GM23248 (cell line): Measurements from ENCODE around the gene ERCC6L2.

Experiments used
- EZH2 ChIP-seq: fragments of 200-600 bp; sonication (generic); IDR thresholded peaks from 2 replicates; pipeline ENCODE4 v1.6.1; 2018; ENCODE audit warnings: antibody characterized with exemption, mild to moderate bottlenecking; ENCODE audit not compliant: insufficient read depth, poor library complexity, severe bottlenecking
- EZH2phosphoT487 ChIP-seq: fragments of 200-600 bp; sonication (generic); IDR thresholded peaks from 2 replicates; pipeline ENCODE4 v1.6.1; 2018; ENCODE audit warnings: antibody characterized with exemption, moderate library complexity, mild to moderate bottlenecking, low read depth; ENCODE audit not compliant: insufficient read depth

GRCh38 chr9:95835393-95835792 is 40.1 kb upstream of the ERCC6L2 start:
- no peak for TF ChIP-seq EZH2
- no peak for TF ChIP-seq EZH2phosphoT487
